A673 (cell line): Measurements from ENCODE around the gene BMP3. TPM values are rescaled to one million over a fixed set of nuclear protein-coding genes. Genes with fewer than 3 reads are reported as not detected.

ENCODE experiments used
- BruUV-seq: library from RNA; stranded (reverse); fragments of 400-500 nt; replicated peaks from 2 replicates; lab custom pipeline; 2021; lab: Mats Ljungman, UMichigan
- CTCF ChIA-PET: fragments of 300-600 bp; sonication (Branson Sonifier 250); formaldehyde crosslinking; loops from one replicate; lab custom pipeline; 2022; ENCODE audit warnings: antibody characterized with exemption; lab: Charles Lee
- POLR2A ChIA-PET: fragments of 300-600 bp; sonication (Branson Sonifier 250); formaldehyde crosslinking; loops from one replicate; lab custom pipeline; 2022; ENCODE audit warnings: antibody characterized with exemption; ENCODE audit not compliant: low non-redundant PET; lab: Charles Lee
- DNase-seq: peaks from one replicate; pipeline ENCODE4 v3.0.0-alpha.2; 2015; ENCODE audit warnings: low spot score
- H3K27ac ChIP-seq: fragments of 200-600 bp; sonication (generic); 2 replicates; pipeline ENCODE4 v1.5.1; 2016; ENCODE audit warnings: mixed run types, low read depth, mild to moderate bottlenecking, mixed read lengths, antibody characterized with exemption, low read length; ENCODE audit not compliant: poor library complexity, severe bottlenecking
- H3K27me3 ChIP-seq: fragments of 200-600 bp; sonication (generic); replicated peaks from 2 replicates; pipeline ENCODE4 v1.6.1; 2017; ENCODE audit warnings: mixed run types, low read depth, mild to moderate bottlenecking, mixed read lengths, antibody characterized with exemption, low read length; ENCODE audit not compliant: insufficient read depth, poor library complexity
- H3K36me3 ChIP-seq: fragments of 200-600 bp; sonication (generic); 2 replicates; pipeline ENCODE4 v1.6.1; 2016; ENCODE audit warnings: mixed run types, mild to moderate bottlenecking, mixed read lengths, antibody characterized with exemption, low read length; ENCODE audit not compliant: insufficient read depth, poor library complexity, severe bottlenecking
- H3K4me1 ChIP-seq: fragments of 200-600 bp; sonication (generic); 2 replicates; pipeline ENCODE4 v1.6.1; 2017; ENCODE audit warnings: mixed run types, mild to moderate bottlenecking, mixed read lengths, antibody characterized with exemption, low read length; ENCODE audit not compliant: insufficient read depth, poor library complexity, severe bottlenecking
- H3K4me3 ChIP-seq: fragments of 200-600 bp; sonication (generic); 2 replicates; pipeline ENCODE4 v1.5.1; 2016; ENCODE audit warnings: low read depth, mixed run types, mild to moderate bottlenecking, mixed read lengths, low read length; ENCODE audit not compliant: poor library complexity, severe bottlenecking
- H3K9me3 ChIP-seq: fragments of 200-600 bp; sonication (generic); 2 replicates; pipeline ENCODE4 v1.6.1; 2016; ENCODE audit warnings: mixed run types, low read depth, mild to moderate bottlenecking, mixed read lengths, antibody characterized with exemption, low read length; ENCODE audit not compliant: poor library complexity, severe bottlenecking
- EZH2 ChIP-seq: fragments of 200-600 bp; sonication (generic); IDR thresholded peaks from 2 replicates; pipeline ENCODE4 v1.6.1; 2017; ENCODE audit warnings: borderline replicate concordance, low read depth, mild to moderate bottlenecking, mixed read lengths, antibody characterized with exemption, low read length; ENCODE audit not compliant: poor library complexity, severe bottlenecking
- intact Hi-C: fragments of 100-400 bp; cut with micrococcal nuclease; formaldehyde crosslinking; loops from one replicate; pipeline ENCODE4 v1.10.0; 2022; ENCODE audit not compliant: unreplicated experiment
- total RNA-seq: library from RNA; stranded (reverse); gene quantifications from 2 replicates; pipeline ENCODE4 v1.2.3, GENCODE V29; 2021
- TF ChIP-seq, protein P1 (sequence below): fragments of 300-800, 200-600 bp; sonication (generic); conservative IDR thresholded peaks from 2 replicates; pipeline ENCODE4 v1.5.1; 2017; ENCODE audit warnings: low read depth, mild to moderate bottlenecking, antibody characterized with exemption, low read length, moderate library complexity, mixed read lengths

BMP3 gene
- total RNA-seq, 1 experiment from 2014 or later, result not detected

DNA sequence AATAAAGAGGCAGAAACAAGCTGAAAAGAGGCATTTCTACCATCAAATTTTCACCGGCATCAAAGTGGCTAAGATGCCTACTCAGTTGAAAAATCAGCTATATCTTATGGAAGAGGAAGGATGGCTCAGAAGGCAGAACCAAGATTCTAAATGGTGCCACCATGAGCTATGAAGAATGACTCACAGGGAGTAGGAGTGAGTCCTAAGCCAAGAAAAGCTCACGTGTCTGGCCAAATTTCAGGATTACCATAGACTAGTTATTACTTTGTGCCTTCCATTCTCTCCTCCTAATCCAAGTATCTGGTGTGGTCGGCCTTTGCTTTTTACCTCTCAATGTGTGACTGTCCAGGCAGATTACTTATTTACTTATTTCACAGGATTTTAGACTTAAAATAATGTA, 54.8 kb downstream of the BMP3 start:
- Histone ChIP-seq H3K9me3 (no peaks in the 10 kb centered on the region), H3K27ac (no peak overlapping the region), H3K4me1 (no peaks in the 10 kb centered on the region), H3K4me3 (no peak overlapping the region), H3K36me3 (no peaks in the 10 kb centered on the region), H3K27me3 (no peaks in the 10 kb centered on the region)
- intact Hi-C loops, result no loop called here
- POLR2A ChIA-PET, result no interaction called here
- no peak for TF ChIP-seq EZH2
- TF ChIP-seq, protein P1, sequence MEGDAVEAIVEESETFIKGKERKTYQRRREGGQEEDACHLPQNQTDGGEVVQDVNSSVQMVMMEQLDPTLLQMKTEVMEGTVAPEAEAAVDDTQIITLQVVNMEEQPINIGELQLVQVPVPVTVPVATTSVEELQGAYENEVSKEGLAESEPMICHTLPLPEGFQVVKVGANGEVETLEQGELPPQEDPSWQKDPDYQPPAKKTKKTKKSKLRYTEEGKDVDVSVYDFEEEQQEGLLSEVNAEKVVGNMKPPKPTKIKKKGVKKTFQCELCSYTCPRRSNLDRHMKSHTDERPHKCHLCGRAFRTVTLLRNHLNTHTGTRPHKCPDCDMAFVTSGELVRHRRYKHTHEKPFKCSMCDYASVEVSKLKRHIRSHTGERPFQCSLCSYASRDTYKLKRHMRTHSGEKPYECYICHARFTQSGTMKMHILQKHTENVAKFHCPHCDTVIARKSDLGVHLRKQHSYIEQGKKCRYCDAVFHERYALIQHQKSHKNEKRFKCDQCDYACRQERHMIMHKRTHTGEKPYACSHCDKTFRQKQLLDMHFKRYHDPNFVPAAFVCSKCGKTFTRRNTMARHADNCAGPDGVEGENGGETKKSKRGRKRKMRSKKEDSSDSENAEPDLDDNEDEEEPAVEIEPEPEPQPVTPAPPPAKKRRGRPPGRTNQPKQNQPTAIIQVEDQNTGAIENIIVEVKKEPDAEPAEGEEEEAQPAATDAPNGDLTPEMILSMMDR, result no peak
- DNase-seq, result no peak
- CTCF ChIA-PET, result no interaction called here
- no TSS peak for BruUV-seq

DNA sequence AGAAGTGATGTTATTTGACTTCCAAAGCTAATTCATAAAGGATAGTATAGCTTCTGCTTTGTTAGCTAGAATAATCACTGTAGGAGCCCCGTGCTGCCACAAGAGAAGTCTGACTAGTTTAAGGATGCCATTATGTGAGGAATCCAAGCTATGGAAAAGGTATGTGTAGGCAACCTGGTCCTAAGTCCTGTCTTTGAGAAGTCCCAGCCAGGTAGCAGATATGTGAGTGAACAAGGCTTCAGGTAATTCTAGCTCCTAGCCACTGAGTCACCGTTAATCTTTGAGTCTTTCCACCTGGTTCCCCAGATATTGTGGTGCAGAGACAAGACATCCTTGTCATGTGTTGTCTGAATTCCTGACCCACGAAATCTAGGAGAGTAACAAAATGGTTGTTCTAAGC, 55.5 kb downstream of the BMP3 start:
- no peak overlapping the region for H3K27ac ChIP-seq
- H3K9me3 ChIP-seq, result no peaks in the 10 kb centered on the region
- intact Hi-C loops, result no loop called here
- H3K4me1 ChIP-seq, result no peaks in the 10 kb centered on the region
- ChIA-PET POLR2A (no interaction called here), CTCF (no interaction called here)
- no TSS peak for BruUV-seq
- H3K27me3 ChIP-seq, result no peaks in the 10 kb centered on the region
- H3K4me3 ChIP-seq, result no peak overlapping the region
- DNase-seq, result no peak
- TF ChIP-seq, protein P1, result no peak
- TF ChIP-seq EZH2, result no peak
- H3K36me3 ChIP-seq, result no peaks in the 10 kb centered on the region

DNA sequence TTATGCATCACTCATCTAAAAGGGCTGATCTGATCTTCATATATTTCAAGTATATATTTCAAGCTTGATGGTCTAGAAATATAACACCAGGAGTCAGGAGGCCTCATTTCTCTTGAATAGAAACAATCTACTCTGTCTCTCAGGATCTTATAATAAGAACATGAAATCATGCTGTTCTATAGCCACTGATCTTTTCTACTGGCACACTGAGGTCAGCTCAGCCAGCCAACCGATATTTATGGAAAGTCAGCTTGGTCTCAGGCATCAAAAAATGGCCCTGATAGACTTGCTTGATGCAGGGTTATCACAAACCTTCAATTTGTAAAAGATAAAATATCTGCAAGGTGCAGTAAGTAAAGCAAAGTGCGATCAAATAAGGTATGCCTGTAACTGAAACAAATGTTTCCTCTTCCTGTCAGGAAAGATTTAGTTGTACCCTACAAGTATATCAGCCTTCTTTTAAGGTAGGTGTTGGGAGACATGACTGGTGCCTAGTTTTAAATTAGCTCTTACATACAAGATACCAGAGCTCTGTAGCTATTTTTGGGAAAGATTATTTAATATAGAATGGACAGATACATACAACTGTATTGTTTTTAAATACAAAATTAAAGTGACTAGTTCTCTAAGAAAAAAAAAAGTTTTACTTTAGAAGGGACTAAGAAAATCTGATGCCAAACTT, 63.4 kb downstream of the BMP3 start:
- TF ChIP-seq, protein P1, result no peak
- no peak for TF ChIP-seq EZH2
- Histone ChIP-seq H3K9me3 (no peaks in the 10 kb centered on the region), H3K27ac (no peak overlapping the region), H3K27me3 (no peaks in the 10 kb centered on the region), H3K4me1 (no peaks in the 10 kb centered on the region), H3K4me3 (no peak overlapping the region), H3K36me3 (no peaks in the 10 kb centered on the region)
- intact Hi-C loops, result no loop called here
- ChIA-PET POLR2A (no interaction called here), CTCF (no interaction called here)
- BruUV-seq, result no TSS peak
- no peak for DNase-seq
